ENCODE results near the gene R3HDM2.

- TF ChIP-seq, protein P1, sequence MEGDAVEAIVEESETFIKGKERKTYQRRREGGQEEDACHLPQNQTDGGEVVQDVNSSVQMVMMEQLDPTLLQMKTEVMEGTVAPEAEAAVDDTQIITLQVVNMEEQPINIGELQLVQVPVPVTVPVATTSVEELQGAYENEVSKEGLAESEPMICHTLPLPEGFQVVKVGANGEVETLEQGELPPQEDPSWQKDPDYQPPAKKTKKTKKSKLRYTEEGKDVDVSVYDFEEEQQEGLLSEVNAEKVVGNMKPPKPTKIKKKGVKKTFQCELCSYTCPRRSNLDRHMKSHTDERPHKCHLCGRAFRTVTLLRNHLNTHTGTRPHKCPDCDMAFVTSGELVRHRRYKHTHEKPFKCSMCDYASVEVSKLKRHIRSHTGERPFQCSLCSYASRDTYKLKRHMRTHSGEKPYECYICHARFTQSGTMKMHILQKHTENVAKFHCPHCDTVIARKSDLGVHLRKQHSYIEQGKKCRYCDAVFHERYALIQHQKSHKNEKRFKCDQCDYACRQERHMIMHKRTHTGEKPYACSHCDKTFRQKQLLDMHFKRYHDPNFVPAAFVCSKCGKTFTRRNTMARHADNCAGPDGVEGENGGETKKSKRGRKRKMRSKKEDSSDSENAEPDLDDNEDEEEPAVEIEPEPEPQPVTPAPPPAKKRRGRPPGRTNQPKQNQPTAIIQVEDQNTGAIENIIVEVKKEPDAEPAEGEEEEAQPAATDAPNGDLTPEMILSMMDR (IDR thresholded peaks at IDR 0.05), result no peak
- TF ChIP-seq EZH2 (IDR thresholded peaks at IDR 0.05; ENCODE audit: borderline replicate concordance, insufficient read depth, low read depth, low read length, poor library complexity, severe bottlenecking), result peak; percentile 27
These were observed 189.2 kb downstream of the R3HDM2 start for GRCh38 chr12:57241402-57242310.

Data from B cell (primary cell).